CD4-positive, alpha-beta T cell treated with Interleukin-6 for 4 hours (primary cell): ENCODE results near the gene JAML.
A peak's percentile ranks its signal among the peaks of the same experiment; 100 is the strongest.

Source experiments
- DNase-seq: peaks from one replicate; pipeline ENCODE4 v3.0.0-alpha.2; 2020; ENCODE audit warnings: mixed read lengths

Gene JAML

DNA sequence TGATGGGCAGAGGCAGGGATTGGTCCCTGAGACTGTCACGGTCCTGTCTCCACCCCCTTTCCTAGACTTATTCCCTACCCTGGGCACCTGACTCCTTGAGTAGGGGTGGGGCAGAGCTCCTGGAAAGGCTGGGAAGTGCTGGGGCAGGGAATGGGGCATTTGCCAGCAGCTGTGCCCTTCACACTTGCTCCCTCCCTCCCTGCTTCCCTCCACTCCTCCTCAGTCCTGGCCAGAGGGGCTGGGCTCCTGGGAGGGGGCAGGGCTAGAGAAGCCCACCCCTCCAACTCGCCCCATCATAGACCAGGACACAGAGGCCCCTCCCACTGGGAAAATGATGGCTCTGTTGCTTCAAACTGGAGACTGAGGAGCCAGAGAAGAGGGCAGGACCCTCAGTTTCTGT, 59.9 kb downstream of the JAML start:
- no peak for DNase-seq

DNA sequence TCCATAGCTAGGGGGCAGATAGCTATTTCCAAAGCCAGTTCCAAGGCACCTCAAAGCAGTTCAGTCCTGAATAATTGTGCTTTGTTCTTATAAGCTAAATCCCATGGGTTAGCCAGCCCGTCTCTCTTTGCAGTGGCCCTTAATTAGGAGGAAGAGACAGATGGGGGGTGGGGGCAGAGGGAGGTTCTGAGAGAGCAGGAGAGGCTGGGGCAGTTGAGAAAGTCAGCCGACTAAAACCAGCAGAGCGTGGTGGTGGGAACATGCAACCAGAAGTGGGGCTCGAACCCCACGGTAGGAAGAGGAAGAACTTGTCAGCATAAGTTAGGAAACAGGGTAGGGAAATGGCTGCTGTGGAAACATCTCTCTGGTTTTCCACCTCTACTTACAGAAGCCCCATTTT, 61.3 kb downstream of the JAML start:
- DNase-seq = no peak

DNA sequence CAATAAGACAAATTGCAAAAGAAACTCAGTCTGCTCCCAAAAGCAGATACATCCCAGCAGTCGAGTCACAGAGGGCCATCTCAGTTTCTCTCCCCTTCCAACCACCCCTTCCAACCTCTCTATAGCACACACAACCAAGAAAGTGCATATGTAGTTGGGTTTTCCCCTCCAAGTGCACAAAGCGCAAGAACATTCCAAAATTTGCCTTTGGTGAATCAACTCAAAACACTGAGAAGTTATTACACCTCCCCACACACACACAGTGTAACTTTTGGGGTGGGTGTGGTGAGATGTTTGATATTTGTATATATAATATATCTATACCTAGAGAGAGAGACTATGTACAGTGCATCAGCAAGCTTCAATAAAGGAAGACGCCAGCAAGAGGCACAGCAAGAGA, 62.0 kb downstream of the JAML start:
- DNase-seq = no peak

- no peak for DNase-seq
Measured at GRCh38 chr11:118161786-118162185, 63.0 kb downstream of the JAML start.

DNA sequence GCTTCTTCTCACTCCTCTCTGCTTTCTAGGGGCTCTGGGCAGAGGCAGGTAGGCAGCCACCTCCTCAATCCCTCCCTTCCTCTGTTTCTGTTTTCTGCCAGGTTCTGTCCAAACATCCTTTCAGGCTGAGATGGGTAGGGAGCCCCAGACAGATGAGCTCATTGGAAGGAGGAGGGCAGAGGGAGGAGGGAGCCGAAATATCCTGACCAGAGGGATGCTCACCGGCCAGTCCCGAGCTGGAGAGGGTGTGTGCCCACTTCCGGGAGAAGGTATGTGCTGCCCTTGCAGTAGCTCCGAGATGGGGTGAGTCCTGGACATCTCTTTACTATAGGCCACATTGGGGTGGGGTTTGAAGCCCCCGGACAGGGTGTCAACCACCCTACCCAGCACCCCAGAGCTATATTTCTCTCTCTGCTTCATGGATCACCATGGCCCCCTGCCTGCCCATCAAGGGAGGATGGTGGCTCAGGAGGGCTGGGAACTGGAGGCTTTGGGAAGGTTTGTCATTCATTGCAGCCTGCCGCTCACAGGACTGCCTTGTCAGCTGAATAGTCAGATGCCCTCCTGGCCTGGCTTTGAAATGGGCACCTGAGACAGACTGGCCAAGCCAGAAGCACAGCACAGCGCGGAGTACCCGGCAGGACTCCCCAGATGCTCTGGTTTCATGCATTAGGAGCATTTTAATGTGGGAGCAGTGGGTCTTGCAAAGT, 67.5 kb downstream of the JAML start:
- no peak for DNase-seq

GRCh38 chr11:118156531-118157185, 68.2 kb downstream of the JAML start:
- DNase-seq = peak; percentile 15

GRCh38 chr11:118155776-118156530, 68.9 kb downstream of the JAML start:
- DNase-seq = no peak

DNA sequence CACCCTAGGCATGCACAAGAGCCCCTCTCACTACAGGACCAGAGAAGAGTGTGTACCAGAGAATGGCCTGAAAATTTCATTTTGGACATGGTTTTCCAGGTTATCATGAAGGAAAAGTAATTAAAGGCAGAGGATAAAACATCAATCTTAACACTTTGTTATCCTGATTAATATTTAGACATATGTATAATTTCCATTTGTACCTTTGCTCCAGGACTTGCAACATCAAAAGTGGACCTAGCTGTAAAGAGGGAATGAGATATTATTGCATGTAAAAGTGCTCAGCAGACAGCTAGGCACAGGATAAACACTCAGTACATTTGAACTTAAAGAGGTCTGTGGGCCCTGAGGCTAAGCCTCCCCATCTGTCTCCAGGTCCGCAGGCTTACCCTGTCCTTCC, 70.2 kb downstream of the JAML start:
- DNase-seq = no peak

GRCh38 chr11:118153976-118154375, 70.8 kb downstream of the JAML start:
- DNase-seq = no peak

DNA sequence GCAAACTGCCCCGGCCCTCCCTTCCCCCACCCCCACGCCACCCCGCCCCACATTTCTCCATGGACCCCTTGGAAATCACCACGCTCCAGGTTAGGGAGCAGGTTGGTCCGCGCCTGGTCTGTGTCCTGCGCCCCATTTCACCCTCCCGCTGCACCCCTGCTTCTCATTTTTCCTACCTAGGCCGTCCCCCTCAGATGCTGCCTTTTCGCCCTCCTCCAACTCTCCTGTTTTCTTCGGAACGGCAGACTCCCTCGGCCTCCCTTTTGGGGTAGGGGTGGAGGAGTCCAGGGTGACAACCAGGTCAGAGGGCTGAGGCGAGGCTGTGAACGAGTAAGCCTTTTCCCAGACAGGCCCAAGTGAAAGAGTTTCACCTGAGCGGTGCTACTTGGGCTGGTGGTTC, 71.3 kb downstream of the JAML start:
- DNase-seq = no peak

DNA sequence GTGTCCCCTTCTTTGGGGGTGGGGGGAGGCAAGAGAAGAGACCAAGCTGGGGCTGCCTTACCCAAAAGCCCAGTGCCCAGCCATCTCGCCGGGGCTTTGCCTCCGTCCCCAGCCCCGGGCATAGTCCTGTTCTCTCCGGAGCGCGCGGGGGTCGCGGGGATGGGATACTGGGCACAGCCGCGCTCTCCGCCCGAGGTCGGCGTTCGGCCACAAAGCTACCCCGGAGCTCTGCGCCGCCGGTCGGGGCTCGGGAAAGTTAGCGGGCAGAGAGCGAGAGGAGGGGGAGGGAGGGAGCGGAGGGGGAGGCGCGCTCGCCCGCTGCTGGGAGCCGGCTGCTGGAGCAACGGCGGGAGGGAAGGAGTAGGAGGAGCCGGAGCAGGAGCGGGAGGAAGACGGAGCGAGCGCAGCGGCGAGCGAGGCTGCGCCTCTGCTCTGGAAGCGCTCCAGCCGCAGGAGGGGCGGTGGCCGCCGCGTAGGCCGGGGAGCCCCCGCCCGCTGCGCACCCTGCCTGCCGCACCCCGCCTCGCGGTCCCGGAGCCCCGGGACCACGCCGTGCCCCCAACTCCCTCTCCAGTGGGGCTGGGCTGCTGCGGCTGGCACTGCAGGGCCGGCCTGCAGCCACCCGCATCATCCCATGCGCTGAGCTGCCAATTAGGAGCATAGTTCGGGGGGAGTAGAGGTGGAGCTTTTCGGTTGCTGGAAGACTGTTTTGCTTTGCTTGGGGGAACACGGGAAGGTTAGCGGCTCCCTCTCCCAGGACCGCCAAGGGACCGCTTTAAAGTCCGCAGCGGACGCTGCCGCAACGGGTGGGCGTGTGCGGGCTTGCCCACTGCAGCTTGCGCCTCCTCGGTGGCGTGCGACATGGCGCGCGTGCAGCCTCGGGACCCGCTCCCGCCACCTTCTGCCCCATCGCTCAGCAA, 72.0 kb downstream of the JAML start, which contains the start of gene SCN4B:
SCN4B (minus strand) TSS at position 272 of the 920 bp plus-strand sequence; CDS start at position 122, 150 bp downstream.
- no peak for DNase-seq

GRCh38 chr11:118152020-118152551, 72.7 kb downstream of the JAML start:
- DNase-seq = no peak

DNA sequence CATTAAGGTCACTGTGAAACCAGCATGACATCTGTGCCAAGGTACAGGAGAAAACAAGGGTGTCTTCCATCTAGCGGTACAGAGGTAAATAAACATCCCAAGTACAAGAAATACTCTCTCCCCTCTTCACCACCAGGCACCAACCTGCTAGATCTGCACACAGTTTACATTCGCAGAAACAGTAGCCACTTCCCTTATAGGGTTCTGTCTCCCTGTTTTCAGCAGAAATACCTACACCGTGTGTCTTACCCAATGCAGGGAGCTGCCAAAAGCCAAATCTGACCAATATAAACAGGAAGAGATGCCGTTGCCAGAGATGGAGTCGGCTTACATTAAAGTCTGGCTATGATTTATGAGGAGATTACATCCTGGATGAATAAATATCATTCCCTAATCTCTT, 73.4 kb downstream of the JAML start:
- no peak for DNase-seq

DNA sequence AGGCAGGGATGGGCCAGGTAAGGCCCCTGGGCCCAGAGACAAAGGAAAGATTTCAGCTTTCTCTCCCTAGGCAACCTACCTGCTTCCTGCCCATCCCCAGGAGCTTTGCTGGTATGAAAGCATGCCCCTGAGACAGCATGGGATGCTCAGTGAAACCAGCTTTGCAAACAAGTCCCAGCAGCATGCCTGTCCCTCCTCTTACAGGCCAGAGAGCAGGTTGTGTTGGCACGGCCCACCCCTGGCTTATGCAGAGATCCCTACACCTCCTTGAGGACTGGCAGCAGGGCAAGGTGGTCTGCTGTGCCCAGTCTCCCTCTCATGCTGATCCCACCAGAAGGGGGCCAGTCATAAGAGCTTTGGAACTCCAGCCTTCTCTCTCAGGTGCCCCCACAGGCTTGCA, 75.3 kb downstream of the JAML start:
- no peak for DNase-seq

- no peak for DNase-seq
Measured at GRCh38 chr11:118148856-118149255, 76.0 kb downstream of the JAML start.

GRCh38 chr11:118148240-118148639, 76.6 kb downstream of the JAML start:
- DNase-seq = no peak

DNA sequence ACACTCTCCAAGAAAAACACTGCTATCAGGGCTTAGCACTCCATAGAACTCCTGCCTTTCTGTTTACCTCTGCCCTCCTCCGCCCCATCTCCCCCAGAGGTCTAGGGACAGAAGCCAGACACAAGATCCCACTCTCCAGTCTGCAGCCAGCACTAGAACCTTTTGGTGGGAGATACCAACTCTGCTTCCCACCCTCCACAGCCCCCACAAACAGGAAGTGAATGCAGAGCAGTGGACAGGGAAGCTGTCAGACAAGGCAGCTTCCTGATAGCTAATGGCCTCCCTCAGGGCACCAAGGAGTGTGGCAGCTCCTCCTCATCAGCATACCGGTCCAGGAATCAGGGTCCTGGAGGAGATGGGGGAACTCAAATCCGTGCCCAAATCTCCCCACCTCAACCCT, 77.3 kb downstream of the JAML start:
- DNase-seq = no peak

GRCh38 chr11:118146554-118146953, 78.3 kb downstream of the JAML start:
- no peak for DNase-seq

- peak; percentile 93 for DNase-seq
Measured at GRCh38 chr11:118145285-118146227, 79.3 kb downstream of the JAML start.

DNA sequence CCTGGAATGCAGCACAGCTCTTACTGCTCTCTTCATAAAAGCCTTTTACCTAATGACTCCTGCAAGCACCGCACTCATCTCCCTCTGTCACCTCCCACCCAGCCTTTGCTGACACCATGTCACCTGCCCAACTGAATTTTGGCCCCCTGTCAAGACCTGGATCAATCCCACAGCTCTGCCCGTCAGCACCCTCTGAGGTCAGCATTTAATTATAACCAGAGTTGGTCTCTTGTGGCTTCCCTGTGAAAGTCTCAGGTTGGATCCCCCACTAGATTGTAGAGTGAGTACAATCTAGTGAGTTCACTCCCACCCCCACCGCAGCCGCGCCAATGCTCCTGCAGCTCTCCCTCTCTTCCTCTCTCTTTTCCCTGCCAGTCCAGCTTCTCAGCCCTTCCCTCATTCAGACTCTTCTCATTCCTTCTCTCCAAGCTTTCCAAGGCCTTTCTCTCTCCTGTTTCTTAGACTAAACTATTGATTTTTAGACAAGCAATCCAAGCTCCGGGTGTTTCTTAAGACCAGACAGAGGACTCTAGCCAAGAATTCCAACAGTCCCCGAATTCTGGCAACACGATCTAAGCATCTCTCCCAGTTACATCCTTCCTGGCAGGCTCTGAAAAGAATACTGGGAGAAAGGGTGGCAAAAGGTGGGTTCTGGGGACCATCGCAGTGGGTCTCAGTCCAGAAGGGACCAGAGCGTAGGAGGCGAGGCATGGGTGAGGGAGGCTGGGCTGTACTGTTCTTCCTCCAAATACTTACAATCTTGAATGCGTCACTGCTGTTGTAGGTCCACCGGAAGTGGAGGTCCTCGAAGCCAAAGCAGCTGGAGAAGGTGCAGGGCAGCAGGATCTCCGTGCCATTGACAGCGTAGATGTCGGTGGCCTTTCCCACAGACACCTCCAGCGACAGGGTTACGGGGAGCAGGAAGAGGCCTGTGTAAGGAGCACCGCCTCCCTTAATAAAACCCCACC, 80.2 kb downstream of the JAML start:
- DNase-seq = no peak
